HPDE6-E6E7 (cell line): ENCODE data around the gene PHLDA3.
A peak's percentile ranks its signal among the peaks of the same experiment; 100 is the strongest.

Experiments
- DNase-seq: peaks from one replicate; pipeline ENCODE4 v3.0.0; 2011; ENCODE audit warnings: missing footprints; ENCODE audit errors: extremely low spot score

PHLDA3 gene

DNA sequence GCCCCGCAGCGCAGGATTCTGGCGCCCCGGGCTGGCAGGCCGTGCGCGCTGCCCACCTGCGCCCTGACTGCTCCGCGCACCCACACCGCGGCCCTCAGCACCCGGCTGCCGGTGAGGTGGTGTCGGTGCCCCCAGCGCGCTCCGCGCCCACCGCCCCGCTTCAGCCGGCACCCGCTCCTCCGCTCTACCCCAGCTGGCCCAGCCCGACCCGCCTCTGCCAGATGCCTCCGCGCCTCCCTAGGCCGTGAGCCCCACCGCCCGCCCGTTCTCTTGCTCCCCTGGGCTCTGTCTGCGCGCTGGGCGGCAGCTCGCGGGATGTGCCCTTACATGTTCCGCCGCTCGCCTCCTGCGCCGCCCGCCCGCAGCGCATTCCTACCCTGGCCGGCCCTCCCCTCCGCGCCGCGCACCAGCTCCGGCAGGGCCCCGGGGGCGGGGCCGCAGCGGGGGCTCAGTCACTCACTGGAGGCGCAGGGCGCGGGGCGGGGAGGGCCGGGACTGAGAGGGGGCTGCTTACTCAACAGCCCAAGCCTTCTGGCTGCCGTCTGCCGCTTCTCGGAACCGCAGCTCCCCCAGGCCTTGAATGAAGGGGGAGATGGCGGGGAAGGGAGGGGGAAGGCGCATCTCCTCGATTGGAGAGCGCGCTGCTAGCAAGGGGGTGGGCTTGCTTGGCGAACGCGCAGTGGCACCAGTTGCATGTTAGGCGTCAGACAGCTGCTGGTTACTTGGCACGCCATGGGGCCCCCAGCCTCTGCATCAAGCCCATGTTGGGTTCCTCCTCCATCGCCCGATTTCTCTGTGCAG is at the start of gene PHLDA3:
Gene PHLDA3, minus strand, starts transcription at position 345 of the 801 bp plus-strand sequence. CDS start 402 bp downstream, outside the sequence.
- peak; percentile 83 for DNase-seq

DNA sequence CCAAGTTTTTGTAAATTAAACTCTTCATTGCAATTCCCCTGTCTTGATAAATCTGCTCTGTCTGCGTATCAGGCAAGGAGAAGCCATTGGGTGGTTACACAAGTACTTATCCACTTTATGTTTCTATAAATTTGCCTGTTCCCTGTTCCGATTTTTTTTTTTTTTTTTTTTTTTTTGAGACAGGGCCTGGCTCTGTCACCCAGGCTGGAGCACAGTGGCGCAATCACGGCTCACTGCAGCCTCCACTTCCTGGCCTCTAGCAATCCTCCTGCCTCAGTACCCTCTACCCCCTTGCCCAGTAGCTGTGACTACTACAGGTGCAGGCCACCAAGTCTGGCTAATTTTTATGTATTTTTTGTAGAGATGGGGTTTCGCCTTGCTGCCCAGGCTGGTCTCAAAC is 49.1 kb upstream of the PHLDA3 start:
- no peak for DNase-seq

DNA sequence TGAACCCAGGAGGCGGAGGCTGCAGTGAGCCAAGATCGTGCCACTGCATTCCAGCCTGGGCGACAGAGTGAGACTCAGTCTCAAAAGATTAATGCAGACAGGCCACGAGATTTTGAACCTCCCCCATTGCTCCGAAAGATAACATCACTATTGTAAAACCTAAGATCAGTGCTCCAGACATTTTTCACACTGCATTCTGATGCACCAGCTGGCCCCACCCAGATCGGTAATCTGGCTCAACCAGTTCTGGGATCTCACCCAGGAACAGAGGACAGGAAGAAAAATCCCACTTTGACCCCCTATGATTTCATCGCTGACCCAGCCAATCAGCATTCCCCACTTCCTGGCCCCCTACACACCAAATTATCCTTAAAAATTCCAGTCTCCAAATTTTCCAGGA is 48.6 kb upstream of the PHLDA3 start:
- DNase-seq = no peak

DNA sequence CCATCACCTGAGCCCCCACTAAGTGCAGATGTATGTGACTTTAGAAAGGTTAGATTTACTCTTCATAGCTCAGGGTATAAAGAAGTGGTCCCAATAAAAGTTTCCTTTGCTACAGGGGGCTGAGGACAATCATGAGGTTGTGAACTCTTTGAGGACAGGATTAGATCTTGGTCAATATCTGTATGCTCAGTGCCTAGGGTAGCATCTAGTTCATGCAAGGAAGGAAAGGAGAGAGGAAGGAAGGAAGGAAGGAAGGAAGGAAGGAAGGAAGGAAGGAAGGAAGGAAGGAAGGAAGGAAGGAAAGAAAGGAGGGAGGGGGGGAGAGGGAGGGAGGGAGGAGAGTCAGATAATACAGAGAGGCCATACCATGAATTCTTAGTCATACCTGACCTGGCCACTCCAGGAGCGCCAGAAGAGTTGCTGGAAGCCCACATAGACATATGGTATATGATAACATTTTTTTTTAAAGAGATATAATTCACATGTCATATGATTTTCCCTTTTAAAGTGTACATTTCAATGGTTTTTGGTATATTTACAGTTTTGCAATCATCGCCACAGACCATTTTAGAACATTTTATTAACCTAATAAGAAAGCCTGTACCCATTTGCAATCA is 47.6 kb upstream of the PHLDA3 start:
- no peak for DNase-seq

DNA sequence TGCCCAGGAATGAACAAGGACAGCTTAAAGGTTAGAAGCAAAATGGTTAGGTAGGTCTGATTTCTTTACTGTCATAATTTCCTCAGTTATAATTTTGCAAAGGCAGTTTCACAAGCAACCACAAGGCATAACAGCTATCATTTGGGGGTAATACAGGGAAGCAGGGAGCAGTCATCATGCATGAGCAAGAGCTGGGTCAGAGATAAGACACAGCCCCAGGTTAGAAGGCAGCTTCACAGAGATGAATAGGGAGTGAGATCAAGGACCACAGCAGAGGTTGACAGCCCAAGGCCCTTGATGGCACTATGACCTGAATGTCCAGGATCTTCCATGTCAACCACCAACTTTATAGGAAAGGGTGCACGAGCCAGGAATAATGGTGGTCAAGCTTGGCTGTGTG is 46.9 kb upstream of the PHLDA3 start:
- DNase-seq = no peak

DNA sequence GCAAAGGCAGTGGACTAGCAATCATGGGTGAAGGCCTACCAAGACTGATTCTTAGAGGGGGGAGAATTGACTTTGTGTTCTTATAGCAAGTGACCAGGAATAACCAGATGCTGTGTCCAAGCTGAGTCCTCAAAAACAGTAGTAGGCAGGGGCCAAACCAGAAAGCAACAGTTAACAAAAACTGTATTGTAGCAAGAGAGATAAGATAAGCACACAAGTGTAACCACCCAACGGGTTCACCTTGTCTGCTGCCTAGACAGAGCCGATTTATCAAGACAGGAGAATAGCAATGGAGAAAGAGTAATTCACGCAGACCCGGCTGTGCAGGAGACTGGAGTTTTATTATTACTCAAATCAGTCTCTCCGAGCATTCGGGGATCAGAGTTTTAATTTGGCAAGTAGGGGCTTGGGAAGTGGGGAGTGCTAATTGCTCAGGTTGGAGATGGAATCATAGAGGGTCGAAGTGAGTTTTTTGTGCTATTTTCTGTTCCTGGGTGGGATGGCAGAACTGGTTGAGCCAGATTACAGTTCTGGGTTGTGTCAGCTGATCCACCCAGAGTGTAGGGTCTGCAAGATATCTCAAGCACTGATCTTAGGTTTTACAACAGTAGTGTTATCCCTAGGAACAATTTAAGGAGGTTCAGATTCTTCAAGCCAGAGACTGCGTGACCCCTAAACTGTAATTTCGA is 46.2 kb upstream of the PHLDA3 start:
- no peak for DNase-seq

DNA sequence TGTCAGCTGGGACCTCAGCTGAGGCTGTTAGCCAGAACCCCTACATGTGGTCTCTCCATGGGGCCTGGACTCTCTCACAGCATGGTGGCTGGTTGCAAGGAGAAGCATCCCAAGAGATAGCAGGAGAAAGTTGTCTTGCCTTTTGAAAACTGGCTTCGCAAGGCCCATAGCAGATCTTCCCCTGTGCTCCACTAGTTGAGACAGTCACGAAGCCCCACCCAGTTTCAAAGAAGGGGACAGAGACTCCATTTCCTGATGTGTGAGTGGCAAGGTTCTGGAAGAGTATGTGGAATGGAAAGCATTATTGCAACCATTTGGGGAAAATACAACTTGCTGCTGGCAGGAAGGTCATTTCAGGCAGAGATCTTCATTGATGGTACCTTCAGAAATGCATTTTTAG is 45.5 kb upstream of the PHLDA3 start:
- DNase-seq = no peak

DNA sequence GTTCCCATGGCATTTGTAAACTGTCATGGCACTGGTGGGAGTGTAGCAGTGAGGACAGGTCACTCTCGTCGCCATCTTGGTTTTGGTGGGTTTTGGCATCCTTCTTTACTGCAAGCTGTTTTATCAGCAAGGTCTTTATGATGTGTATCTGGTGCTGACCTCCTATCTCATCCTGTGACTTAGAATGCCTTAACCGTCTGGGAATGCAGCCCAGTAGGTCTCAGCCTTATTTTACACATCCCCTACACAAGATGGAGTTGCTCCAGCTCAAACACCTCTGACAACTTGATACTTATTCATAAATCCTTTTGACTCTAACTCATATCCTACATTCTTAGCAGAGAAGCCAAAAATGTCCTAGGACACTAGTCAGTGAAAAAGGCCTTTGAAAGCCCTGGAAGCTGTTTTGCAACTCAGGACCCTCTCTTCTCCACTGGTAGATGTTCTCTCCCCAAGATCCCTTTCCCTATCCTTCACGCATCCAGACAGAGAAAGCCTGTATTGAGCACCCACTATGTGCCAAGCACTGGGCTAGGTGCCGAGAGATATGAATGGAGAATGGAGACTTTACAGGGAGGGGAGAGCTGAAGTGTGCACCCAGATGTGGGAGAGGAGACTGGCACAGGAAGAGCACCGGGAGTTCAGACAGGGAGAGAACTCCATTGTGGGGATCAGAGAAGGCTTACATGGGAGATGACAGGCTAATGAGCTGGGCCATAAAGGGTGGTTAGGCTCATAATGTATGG is 44.7 kb upstream of the PHLDA3 start:
- DNase-seq = no peak

DNA sequence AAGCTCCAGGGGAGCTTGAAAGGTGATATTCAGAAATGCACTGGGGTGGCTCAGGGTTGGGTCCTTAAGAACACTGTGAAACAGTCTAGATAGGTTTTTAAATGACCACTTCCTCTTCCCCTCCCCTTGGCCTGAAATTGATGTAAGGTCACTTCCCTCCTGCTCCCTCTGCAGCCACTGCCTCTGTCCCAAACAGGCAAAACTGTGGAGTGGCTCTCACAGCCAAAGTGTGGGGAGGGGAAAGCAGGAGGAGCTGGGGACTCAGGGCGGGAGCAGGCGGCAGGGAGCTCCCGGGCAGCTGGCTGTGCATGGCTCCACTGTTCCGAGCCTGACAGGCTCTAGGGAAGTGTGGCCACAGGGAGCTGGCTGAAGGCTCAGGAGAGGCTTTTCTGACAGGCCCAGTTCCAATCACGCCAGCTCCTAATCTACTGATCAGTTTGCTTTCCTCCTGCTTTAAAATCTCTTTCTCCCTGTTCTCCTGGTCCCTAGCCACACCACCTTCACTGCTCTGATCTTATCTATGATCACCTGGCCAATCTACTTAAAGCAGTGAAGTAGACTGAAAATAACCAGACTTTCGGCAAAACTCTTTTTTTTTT is 43.1 kb upstream of the PHLDA3 start:
- no peak for DNase-seq

DNA sequence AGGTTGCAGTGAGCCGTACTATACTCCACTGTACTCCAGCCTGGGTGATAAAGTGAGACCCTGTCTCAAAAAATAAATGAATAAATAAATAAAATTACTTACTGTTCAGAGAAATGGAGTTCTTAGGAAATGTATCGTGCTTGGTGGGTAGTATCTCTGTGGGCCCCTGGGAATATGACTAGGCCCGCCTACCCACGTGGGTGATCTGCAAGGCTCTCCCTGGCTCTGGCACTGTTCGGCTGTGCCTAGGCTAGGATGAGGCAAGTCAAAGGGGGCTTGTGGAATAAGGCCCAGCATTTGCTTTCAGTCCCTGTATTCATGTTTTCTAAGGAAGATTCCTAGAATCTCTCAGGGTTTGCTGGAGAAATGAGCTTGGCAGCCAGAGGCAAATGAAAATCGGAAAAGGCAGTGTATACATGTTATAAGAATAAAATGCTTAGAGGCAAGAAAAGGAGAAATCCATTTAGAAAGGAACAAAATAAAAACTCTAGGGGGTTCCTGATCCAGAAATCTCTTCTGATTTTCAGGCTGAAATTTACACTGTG is 42.5 kb upstream of the PHLDA3 start:
- DNase-seq = no peak

DNA sequence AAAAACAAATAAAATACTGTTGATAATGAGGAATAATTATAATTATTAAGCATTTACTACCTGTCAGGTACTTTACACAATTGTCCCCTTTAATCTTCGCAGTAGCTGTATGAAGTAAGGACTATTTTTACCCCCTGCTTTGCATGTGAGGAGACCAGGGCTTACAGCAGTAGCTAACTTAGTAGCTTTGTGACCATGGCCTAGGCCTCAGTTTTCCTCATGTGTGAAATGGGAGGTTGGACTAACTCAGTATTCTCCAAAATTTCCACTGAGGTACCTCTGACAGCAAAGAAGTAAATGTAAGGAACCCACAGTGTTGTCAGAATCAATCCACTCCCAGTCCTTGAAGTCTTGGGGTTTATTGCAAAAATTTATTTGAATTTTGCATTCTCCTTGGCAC is 41.7 kb upstream of the PHLDA3 start:
- DNase-seq = no peak

DNA sequence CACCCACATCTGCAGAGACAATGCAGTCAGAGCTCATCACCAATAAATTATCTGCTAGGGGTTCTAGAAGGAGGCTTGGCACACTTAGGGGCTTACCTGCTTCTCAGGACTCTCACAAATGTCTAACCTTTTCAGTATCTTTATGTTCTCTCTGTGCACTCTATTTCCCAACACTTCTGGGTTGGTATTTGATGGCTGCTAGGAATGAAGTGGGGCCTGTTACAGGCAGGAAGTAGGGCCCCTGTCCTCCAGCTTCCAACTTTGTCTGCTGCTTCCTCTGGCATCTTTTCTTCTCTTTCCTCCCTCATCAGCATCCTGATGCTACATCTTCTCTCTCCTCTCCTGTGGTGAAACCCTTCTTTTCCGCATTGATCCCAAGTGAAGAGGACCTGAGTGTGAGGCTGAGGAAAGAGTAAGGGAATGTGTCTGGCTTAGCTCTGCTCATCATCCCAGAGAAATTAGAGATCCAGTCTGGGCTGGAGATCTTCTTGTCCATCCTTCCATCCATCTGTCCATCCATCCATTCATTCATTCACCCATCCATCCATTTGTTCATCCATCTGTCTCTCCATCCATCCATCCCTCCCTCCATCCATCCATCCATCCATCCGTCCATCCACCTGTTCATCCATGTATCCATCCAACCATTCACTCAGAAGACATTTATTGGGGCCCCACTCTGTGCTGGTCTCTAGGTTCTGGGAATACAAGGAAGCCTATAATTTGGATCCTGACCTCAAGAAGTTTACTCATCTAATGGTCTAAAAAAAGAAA is 40.8 kb upstream of the PHLDA3 start:
- no peak for DNase-seq

DNA sequence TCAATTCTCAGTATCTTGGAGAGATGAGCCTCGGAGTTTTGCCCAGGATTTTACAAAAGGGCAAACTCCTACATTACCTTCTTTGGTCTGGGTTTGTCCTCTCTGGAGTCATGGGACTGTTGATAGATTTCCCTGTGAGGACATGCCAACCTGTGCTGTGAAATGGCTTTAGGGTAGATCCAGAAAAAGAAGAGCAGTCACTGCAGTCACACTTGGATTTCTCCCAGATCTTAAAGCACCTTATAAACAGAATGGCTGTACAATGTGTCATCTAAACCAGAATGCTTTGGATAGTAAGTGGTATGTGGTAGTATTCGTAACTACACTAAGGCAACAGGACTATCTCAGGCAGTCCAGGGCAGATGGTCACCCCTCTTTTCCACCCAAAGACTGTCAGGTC is 39.8 kb upstream of the PHLDA3 start:
- no peak for DNase-seq

DNA sequence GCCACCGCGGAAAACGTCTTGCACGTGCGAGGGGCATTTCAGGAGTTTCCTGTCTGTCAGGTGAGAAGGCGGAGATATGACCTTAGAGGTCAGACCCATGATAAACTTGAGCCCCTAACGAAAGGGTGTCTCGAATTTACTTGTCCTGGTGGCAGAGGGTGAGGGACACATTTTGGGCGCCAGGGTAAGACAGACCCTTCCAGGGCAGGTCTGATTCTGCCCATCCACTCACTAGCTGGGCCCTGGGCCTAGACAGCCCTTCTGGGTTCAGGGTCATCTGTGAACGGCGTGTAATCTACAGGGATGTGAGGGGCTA is 38.3 kb upstream of the PHLDA3 start:
- DNase-seq = no peak

DNA sequence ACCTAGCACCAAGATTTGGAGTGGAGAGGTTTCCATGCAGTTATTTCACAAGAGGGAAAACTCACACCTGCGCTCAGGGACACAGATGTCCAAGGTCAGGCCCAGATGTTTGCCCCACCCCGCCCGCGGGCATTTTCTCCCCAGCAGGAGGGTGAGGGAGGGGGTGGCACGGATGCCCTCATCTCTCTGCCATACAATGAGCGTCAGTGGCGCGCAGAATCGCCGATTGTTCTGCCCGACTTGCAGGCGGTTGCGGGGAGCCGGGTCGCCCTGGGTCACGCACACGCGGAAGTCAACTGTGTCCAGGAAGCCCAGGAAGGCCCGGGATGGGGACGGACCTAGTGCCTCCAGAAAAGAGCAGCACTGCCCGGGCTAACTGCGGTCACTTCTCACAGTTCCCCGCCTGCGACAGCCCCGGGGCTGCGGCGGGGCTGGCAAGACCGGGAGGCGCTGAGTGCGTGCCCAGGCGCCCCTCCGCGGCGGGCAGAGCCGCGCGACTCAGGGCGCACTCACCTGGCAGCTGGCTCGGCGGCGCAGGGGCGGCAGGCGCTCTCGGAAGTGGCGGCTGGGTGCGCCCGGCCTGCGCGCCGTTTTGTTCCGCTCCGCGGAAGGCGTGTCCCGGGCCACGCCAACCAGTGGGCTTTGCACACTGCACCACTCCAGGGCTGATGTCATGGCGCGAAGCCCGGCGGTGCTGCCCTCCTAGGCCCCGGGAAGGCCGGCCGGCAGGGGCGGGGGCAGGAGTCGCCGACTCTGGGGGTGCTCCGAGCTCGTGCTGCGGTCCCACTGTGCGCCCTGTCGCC is 37.8 kb upstream of the PHLDA3 start, which contains the start of gene CSRP1:
Gene CSRP1, minus strand, starts transcription at position 567 of the 803 bp plus-strand sequence. CDS start 10,820 bp downstream, outside the sequence.
- peak; percentile 91 for DNase-seq

DNA sequence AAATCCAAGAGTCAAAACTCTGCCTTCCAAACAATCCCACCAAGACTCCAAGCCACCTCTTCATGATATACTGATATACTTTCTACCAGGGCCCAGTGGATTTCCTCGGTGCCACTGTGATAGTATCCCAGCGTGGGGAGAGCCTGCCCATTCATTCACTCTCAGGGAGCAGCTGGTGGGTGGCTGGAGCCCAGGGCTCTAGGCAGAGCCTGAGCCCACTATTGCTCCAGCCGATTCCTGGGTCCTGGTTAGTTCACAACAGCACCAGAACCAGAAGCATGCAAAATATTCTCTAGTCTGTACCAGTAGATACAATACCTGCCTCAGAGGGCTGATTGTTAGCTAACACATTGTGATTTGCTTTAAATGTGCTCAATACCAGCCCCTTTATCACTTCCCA is 37.1 kb upstream of the PHLDA3 start:
- DNase-seq = no peak

DNA sequence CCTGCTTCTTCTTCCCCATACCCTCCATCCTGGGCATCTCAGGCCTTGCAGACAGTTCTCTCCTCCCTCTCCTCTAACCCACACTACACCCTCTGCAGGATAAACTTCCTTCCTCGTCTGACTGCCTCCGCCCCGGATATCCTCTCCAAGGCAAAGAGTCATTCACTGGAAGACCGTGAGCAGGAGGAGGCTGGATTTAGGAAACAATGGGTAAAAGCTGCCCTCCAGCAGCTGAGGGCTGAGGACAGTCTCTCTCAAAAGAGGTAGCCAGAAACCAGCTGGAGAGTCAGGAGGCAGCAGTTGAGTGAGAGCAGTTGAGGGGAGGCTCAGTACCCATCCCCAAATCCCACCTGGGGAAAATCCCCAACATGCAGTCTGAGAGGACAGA is 36.5 kb upstream of the PHLDA3 start:
- DNase-seq = no peak

DNA sequence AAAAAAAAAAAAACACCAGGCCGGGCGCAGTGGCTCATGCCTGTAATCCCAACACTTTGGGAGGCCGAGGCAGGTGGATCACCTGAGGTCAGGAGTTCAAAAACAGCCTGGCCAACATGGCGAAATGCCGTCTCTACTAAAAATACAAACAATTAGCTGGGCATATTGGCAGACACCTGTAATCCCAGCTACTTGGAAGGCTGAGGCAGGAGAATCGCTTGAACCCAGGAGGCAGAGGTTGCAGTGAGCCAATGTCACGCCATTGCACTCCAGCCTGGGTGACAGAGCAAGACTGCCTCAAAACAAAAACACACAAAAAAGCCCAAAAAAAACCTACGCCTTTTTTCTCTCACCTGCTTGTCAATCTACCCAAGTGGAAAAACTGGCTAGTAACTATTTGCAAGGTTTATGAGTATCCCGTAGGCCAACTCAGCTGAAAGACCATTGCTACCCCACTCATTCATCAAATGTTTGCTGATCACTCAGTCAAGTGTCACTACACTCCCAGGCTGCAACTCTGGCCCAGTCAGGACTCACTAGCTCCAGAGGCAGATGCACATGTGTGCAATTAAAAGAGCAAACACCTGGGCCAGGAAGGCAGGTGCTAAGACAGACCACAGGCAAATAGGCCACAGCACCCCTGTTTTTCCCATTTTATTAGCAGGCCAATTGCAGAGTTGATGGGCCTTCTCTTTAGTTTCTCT is 36.0 kb upstream of the PHLDA3 start:
- DNase-seq = no peak

DNA sequence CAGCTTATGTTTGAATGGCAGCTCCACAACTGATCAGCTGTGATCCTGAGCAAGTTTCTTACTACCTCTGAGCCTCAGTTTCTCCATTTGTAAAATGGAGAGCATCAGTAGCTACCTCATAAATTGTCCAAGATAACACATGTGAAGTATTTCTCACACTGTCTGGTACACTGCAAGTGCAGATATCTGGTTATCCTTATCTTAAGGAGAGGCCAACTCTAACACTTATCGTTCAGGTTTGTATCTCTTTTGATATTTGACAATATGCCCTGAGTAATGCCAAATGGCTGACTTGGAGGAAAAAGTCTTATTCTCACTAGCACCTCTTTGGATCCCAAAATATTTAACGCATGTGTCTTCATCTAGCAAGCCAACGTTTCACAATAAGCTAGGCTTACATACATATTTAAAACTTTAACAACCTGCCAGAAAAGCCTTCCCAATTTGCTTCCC is 35.2 kb upstream of the PHLDA3 start:
- no peak for DNase-seq
